ENCODE data around the gene CYB5R3.
"Not testable (repeated sequence)": the region's sequence is repeated elsewhere in the genome, so short reads cannot be mapped to it uniquely, and the experiment has no call there.

Gene CYB5R3

DNA sequence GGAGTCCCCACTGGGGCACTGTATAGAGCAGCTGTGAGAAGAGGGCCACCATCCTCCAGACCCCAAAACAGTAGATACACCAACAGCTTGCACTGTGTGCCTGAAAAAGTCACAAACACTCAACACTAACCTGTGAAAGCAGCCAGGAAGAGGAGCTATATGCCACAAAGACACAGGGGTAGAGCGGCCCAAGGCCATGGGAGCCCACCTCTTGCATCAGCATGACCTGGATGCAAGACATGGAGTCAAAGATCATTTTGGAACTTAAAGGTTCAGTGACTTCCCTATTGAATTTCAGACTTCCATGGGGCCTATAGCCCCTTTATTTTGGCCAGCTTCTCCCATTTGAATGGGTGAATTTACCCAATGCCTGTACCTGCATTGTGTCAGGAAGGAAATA is 29.7 kb upstream of the CYB5R3 start:
- DNase-seq (ENCODE audit: low read depth, low spot score): no peak

DNA sequence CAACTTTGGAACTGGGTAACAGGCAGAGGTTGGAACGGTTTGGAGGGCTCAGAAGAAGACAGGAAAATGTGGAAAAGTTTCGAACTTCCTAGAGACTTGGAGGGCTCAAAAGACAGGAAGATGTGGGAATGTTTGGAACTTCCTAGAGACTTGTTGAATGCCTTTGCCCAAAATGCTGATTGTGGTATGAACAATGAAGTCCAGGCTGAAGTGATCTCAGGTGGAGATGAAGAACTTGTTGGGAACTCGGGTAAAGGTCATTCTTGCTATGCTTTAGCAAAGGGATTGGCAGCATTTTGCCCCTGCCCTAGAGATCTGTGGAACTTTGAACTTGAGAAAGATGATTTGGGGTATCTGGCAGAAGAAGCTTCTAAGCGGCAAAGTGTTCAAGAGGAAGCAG is 28.7 kb upstream of the CYB5R3 start:
- DNase-seq (ENCODE audit: low read depth, low spot score): not testable (repeated sequence)

- DNase-seq (ENCODE audit: low read depth, low spot score): no peak
Measured at GRCh38 chr22:42676059-42676607, 26.9 kb upstream of the CYB5R3 start.

- DNase-seq (ENCODE audit: low read depth, low spot score): peak; percentile 68
Measured at GRCh38 chr22:42673898-42674401, 24.8 kb upstream of the CYB5R3 start.

DNA sequence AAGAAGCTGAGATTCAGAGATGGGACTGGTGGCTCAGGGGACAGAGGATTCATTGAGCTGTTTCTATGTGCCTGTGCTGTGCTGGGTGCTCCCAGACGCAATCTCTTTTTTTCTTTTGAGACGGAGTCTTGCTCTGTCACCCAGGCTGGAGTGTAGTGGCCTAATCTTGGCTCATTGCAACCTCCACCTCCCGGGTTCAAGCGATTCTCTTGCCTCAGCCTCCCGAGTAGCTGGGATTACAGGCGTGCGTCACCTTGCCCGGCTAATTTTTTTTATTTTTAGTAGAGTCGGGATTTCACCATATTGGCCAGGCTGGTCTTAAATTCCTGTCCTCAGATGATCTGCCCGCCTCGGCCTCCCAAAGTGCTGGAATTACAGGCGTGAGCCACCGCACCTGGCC is 23.9 kb upstream of the CYB5R3 start:
- not testable (repeated sequence) for DNase-seq (ENCODE audit: low read depth, low spot score)

GRCh38 chr22:42670921-42671709 is 21.9 kb upstream of the CYB5R3 start:
- no peak for DNase-seq (ENCODE audit: low read depth, low spot score)

DNA sequence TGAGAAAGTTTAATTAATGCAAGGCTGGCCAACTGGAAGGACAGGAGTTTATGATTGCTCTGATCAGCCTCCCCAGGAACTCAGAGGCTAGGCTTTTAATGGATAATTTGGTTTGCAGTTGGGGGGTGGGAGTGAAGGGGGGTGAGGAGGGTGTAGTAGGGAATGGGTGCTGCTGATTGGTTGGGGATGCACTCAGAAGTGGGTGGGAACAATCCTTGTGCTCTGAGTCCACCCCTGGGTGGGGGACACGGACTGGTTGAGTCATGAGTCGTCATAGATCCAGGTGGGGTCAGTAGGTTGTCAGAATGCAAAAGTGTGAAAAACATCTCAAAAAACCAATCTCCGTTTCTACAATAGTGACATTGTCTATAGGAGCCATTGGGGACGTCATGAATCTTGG is 20.9 kb upstream of the CYB5R3 start:
- no peak for DNase-seq (ENCODE audit: low read depth, low spot score)

DNA sequence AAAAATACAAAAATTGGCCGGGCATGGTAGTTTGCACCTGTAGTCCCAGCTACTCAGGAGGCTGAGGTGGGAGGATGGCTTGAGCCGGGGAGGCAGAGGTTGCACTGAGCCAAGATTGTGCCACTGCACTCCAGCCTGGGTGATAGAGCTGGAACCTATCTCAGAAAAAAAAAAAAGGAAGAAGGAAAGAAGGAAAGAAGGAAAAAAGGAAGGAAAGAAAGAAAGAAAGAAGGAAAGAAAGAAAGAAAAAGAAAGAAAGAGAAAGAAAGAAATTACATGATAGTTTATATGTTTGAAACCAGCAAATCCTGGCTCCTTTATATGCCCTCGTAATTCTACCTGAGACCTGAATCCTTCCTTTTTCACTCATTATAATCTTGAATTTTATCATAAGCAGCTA is 17.2 kb upstream of the CYB5R3 start:
- DNase-seq (ENCODE audit: low read depth, low spot score): not testable (repeated sequence)

DNA sequence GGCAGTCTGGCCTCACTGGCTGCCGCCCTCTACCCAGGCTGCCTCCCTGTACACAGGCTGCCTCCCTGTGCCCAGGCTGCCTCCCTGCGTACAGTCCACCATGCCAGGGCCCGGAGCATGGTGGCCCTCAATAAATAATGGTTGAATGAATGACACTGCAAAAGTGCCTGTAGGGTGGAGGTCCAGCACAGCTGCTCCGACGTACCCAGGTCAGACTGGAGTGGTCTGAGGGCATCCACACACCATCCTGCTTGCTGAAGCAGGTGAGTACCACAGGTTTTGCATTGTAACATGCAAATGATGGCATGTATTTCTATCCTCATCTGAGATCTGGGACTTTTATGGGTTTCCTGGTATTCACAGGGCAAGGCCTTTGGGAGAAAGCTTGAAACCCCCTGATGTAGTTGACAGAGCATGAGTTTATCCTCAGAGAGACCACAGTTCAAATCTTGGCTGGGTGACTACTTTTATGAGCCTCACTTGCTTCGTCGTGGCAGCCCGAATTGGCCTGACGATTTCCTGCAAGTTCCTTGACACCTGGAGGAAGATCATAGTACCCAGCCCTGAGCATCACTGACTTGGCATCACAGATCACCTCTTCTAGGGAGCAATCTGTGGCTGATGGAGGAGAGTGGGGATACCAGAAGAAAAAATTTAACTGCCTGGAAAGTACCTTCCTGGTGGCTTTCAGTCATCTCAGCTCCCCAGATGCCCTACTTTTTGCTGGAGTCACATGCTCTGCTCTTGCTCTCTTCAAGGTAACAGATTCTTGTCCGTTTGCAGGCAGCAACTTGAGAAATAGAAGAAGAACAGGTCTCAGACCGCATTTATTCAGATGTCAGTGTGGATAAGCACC is 16.0 kb upstream of the CYB5R3 start:
- no peak for DNase-seq (ENCODE audit: low read depth, low spot score)

DNA sequence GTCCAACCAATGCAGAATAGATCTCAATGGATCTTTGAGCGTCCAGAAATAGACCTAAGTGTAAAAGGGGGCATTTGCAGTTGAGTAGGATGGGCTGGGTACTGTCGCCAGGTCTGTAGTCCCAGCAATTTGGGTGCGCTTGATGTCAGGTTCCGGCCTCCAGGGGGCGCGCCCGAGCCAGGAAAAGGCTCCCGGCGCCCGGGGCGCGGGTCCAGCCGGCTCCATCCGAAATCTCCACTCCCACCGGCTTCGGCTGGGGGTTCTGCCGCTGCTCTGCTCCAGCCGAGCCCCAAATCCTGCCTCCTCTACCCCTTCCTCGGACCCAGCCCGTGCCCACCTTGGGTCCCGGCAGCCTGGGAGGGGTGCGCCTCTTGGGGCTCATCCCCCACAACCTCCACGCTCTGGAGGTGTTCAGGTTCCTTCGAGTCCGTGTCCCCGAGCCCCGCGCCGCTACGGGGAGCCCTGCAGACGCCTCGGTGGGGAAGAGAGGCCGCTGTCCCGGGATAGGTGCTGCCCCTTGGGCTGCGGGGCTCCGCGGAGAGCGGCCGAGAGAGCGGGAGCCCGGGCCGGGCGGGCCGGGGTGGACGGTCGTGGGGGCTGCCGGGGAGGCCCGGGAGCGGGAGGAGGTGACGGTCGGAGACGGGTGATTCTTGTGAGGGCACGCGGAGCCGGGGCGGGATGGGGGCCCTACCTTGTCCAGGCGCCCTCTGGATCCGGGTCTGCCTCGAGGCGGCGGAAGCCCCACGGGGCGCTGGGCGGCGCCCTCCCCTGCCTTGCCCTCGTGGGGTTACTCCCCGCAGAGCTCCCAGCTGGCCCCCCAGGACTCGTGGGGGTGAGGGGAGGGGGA is 13.0 kb upstream of the CYB5R3 start:
- DNase-seq (ENCODE audit: low read depth, low spot score): peak; percentile 87

DNA sequence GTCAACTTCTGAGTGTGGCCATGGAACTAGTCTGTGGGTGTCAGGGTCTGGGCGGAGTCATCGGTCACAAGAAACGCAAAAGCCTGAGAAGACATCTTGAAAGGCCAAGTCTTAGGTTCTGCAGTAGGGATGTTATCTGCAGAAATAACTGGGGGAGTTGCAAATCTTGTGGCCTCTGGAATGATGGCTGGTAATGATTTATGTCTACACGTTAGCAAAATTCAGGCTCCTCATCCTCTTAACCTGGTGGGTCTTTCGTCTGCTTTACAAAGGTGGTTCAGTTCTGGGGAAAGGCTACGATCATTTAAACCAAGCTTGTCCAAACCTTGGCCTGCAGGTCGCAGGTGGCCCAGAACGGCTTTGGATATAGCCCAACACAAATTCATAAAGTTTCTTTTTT is 7.4 kb upstream of the CYB5R3 start:
- no peak for DNase-seq (ENCODE audit: low read depth, low spot score)

DNA sequence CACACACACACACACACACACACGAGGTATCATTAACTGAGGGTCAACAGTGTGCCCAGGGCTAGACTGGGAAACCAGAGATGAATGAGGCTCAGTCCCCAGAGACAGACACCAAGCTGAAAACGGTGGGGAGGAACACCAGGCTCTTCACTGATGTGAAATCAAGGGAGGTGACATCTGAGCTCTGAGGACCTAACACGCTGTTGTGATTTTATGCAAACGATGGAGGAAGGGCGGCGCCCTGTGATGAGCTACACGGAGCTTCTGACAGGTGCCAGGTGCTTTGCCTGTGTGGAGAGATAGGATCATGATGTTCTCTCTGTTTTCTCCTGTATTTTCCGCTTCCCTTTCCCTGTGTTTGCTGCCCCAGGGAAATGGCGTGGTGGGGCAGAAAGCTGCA is 6.5 kb upstream of the CYB5R3 start:
- no peak for DNase-seq (ENCODE audit: low read depth, low spot score)

DNA sequence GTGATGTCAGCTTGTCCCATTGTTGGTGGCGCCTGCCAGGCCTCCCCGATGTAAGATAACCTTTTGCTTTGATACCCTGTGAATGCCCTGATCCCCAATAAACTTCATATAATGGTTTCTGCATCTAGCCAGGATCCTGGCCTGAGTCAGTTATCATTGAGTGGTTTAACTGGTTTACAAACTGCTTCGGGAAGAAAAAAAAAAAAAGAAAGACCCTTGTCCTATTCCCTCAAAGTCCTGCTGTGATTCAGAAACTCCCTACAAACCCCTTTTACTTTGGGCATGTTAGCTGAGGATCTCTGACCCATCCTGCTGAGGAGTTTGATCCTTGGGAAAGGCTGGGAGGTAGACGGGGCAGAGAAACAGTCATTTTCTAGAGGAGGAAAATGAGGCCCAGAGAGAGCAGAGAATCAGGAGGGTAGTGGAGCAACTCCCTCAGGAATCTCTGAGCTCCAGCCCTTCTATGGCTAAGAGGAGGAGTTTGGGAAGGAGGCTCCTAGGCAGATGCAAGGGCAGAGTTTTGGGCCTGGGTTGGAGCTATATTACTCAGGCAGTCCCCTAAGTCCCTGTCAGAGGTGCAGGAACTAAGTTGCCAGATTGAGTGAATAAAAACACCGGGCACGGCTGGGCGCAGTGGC is 5.4 kb upstream of the CYB5R3 start:
- no peak for DNase-seq (ENCODE audit: low read depth, low spot score)

DNA sequence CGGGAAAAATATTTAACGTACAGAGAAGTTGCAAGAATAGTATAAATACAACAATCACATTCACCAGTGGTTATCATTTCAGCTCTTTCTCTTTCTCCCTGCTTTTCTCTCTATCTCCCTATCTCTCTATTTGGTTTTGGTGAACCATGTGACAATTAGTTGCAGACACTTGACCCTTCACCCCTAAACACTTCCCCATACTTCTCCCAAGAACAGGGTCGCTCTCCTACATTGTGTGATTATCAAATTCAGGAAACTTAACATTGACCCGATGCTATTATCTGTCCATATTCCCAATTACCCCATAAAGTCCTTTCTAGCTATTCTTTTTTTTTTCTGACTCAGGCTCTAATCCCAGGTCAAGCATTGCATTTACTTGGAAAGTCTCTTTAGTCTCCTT is 4.8 kb upstream of the CYB5R3 start:
- no peak for DNase-seq (ENCODE audit: low read depth, low spot score)

DNA sequence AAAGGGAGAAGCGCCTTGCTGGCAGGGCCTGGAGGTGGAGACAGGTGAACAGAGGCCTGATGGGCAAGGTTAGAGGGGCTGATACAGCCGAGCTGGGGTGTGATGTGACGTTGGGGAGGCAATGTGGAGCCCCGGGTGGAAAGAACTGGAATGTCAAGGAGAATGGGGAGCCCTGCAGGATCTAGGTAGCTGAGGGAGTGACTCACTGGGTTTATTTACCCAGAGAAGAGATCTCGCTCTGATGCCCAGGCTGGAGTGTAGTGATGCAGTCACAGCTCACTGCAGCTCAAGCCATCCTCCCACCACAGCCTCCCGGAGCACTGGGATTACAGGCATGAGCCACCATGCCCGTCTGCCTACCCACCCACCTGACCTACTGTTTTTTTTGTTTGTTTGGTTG is 1.9 kb upstream of the CYB5R3 start:
- no peak for DNase-seq (ENCODE audit: low read depth, low spot score)

GRCh38 chr22:42648368-42649245 is 585 bp downstream of the CYB5R3 start:
- peak; percentile 69 for DNase-seq (ENCODE audit: low read depth, low spot score)

DNA sequence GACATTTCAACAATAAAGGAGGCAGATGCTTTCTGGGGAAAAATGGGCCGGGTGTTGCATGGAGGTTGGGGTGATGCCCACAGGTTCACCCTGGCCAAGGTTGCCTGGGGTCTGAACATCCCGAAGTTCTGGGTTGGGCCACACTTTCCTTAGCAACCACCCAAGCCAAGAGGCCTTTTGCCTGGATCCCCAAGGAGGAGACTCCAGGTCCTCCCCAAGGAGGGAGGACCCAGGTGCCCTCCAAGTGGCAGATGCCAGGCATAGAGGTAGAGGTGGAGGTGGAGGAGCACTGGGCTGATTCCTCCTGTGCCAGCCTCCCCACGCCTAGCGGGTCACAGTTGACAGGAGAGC is 1.2 kb downstream of the CYB5R3 start:
- DNase-seq (ENCODE audit: low read depth, low spot score): no peak

GRCh38 chr22:42646569-42647525 is 2.3 kb downstream of the CYB5R3 start:
- peak; percentile 62 for DNase-seq (ENCODE audit: low read depth, low spot score)
